Kidney epithelial cell (primary cell): Measurements from ENCODE around the gene LTA4H. TPM values are rescaled to one million over a fixed set of nuclear protein-coding genes. Genes with fewer than 3 reads are reported as not detected.

Experiments
- DNase-seq: peaks from one replicate; pipeline ENCODE4 v3.0.0-alpha.2; 2010; ENCODE audit warnings: low read depth
- H3K27me3 ChIP-seq: 2 replicates; pipeline ENCODE4 v1.6.0; 2011; ENCODE audit warnings: low read length; ENCODE audit not compliant: control insufficient read depth, insufficient read depth
- H3K36me3 ChIP-seq: 2 replicates; pipeline ENCODE4 v1.5.1; 2011; ENCODE audit warnings: low read length; ENCODE audit not compliant: control insufficient read depth, insufficient read depth
- H3K4me3 ChIP-seq: 2 replicates; pipeline ENCODE4 v1.5.1; 2011; ENCODE audit warnings: low read depth, mild to moderate bottlenecking, control low read depth, low read length
- CTCF ChIP-seq: IDR thresholded peaks from 2 replicates; pipeline ENCODE4 v1.5.1; 2011; ENCODE audit warnings: mild to moderate bottlenecking, moderate library complexity, low read length, control low read depth, inconsistent platforms; ENCODE audit not compliant: insufficient read depth, poor library complexity, severe bottlenecking
- total RNA-seq: library from RNA; depleted of rRNA; stranded (reverse); fragments of >200 nt; gene quantifications from 2 replicates; pipeline ENCODE4 v1.2.3, GENCODE V29; 2015

The LTA4H gene
- total RNA-seq, 1 donor from 2014 or later, result 78.9 TPM

- Histone ChIP-seq H3K4me3 (no peak overlapping the region), H3K27me3 (no peaks in the 10 kb centered on the region), H3K36me3 (no peaks in the 10 kb centered on the region)
- no peak for DNase-seq
- no peak for TF ChIP-seq CTCF
Measured at GRCh38 chr12:95963096-95963495, 72.3 kb downstream of the LTA4H start.

- no peak for TF ChIP-seq CTCF
- Histone ChIP-seq H3K27me3 (no peaks in the 10 kb centered on the region), H3K36me3 (no peaks in the 10 kb centered on the region), H3K4me3 (no peak overlapping the region)
- no peak for DNase-seq
Measured at GRCh38 chr12:95962222-95962621, 73.2 kb downstream of the LTA4H start.

GRCh38 chr12:95960241-95960640 lies 75.1 kb downstream of the LTA4H start:
- DNase-seq, result no peak
- H3K27me3 ChIP-seq, result peaks cover 2% of the 10 kb centered on the region
- no peak for TF ChIP-seq CTCF
- no peak overlapping the region for H3K4me3 ChIP-seq
- no peaks in the 10 kb centered on the region for H3K36me3 ChIP-seq

GRCh38 chr12:95959107-95959506 lies 76.3 kb downstream of the LTA4H start:
- DNase-seq, result no peak

GRCh38 chr12:95956557-95957145 lies 78.7 kb downstream of the LTA4H start:
- Histone ChIP-seq H3K27me3 (peaks cover 2% of the 10 kb centered on the region), H3K4me3 (no peak overlapping the region), H3K36me3 (no peaks in the 10 kb centered on the region)
- no peak for DNase-seq
- no peak for TF ChIP-seq CTCF

More at GRCh38 chr12:95959107-95959506, 76.3 kb downstream of the LTA4H start:
- Histone ChIP-seq H3K36me3 (no peaks in the 10 kb centered on the region), H3K4me3 (no peak overlapping the region), H3K27me3 (peaks cover 2% of the 10 kb centered on the region)
- no peak for TF ChIP-seq CTCF

GRCh38 chr12:95955549-95956159 lies 79.7 kb downstream of the LTA4H start:
- no peak for DNase-seq
- peaks cover 2% of the 10 kb centered on the region for H3K27me3 ChIP-seq
- TF ChIP-seq CTCF, result no peak
- H3K36me3 ChIP-seq, result no peaks in the 10 kb centered on the region
- no peak overlapping the region for H3K4me3 ChIP-seq
